T-helper 9 cell (primary cell): ENCODE measurements around the gene H1-8.

Experiments
- DNase-seq: peaks from one replicate; pipeline ENCODE4 v3.0.0-alpha.2; 2020

The H1-8 gene

GRCh38 chr3:129557548-129557894 is 14.5 kb downstream of the H1-8 start:
- no peak for DNase-seq

- DNase-seq = no peak
These were observed 15.3 kb downstream of the H1-8 start for GRCh38 chr3:129558081-129558771.

- DNase-seq = no peak
These were observed 16.0 kb downstream of the H1-8 start for GRCh38 chr3:129558772-129559564.

- no peak for DNase-seq
These were observed 16.6 kb downstream of the H1-8 start for GRCh38 chr3:129559565-129560079.

GRCh38 chr3:129560269-129560787 is 17.4 kb downstream of the H1-8 start:
- no peak for DNase-seq

- DNase-seq = no peak
These were observed 18.1 kb downstream of the H1-8 start for GRCh38 chr3:129560911-129561594.

GRCh38 chr3:129561619-129562248 is 18.8 kb downstream of the H1-8 start:
- no peak for DNase-seq

GRCh38 chr3:129562803-129563202 is 19.8 kb downstream of the H1-8 start:
- DNase-seq = no peak

GRCh38 chr3:129563332-129563731 is 20.4 kb downstream of the H1-8 start:
- no peak for DNase-seq

GRCh38 chr3:129563850-129564535 is 21.0 kb downstream of the H1-8 start:
- DNase-seq = no peak

- DNase-seq = no peak
These were observed 22.1 kb downstream of the H1-8 start for GRCh38 chr3:129564981-129565644.

- no peak for DNase-seq
These were observed 22.9 kb downstream of the H1-8 start for GRCh38 chr3:129565902-129566301.

- no peak for DNase-seq
These were observed 24.3 kb downstream of the H1-8 start for GRCh38 chr3:129567176-129567705.

GRCh38 chr3:129567939-129568338 is 25.0 kb downstream of the H1-8 start:
- DNase-seq = no peak

GRCh38 chr3:129569856-129570255 is 26.9 kb downstream of the H1-8 start:
- no peak for DNase-seq

GRCh38 chr3:129571605-129572547 is 28.9 kb downstream of the H1-8 start:
- DNase-seq = no peak

- no peak for DNase-seq
These were observed 29.6 kb downstream of the H1-8 start for GRCh38 chr3:129572603-129573002.

GRCh38 chr3:129573493-129573892 is 30.5 kb downstream of the H1-8 start:
- DNase-seq = no peak

- no peak for DNase-seq
These were observed 31.2 kb downstream of the H1-8 start for GRCh38 chr3:129574206-129574605.
